Tongue (tissue), 2 donors: ENCODE data around the gene KCTD19. TPM values are rescaled to one million over a fixed set of nuclear protein-coding genes. Genes with fewer than 3 reads are reported as not detected.

Experiments
- DNase-seq: peaks from one replicate; pipeline ENCODE4 v3.0.0-alpha.2; 2015
- total RNA-seq: library from RNA; depleted of rRNA; stranded (reverse); fragments of >200 nt; gene quantifications from one replicate; pipeline ENCODE4 v1.2.3, GENCODE V29; 2014

Gene KCTD19
- total RNA-seq, 1 donor from 2014 or later: 0.10 TPM

DNA sequence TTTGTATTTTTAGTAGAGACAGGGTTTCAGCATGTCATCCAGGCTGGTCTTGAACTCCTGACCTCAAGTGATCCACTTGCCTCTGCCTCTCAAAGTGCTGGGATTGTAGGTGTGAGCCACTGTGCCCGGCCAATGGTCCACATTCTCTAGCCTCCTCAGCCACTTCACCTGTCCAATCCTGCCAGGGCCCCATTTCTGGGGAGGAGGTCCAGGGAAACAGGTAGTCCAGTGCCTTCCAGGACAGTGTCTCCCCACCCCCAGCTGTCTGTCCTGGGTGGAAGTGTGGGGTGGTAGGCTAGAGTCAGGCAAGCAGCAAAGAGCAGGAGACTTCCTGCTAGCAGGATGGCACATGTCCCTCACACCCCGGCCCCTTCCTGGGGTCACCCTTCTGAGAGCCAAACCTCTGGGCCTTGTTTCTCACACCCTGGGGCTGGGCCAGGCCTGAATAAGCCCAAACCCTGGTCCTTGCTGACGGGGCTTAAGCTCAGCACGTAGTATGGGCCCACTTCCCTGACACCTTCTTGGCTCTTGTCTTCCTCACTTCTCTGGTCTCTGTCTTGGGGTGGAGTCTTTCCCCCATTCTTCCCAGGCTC is 84.3 kb downstream of the KCTD19 start:
- no peak for DNase-seq

DNA sequence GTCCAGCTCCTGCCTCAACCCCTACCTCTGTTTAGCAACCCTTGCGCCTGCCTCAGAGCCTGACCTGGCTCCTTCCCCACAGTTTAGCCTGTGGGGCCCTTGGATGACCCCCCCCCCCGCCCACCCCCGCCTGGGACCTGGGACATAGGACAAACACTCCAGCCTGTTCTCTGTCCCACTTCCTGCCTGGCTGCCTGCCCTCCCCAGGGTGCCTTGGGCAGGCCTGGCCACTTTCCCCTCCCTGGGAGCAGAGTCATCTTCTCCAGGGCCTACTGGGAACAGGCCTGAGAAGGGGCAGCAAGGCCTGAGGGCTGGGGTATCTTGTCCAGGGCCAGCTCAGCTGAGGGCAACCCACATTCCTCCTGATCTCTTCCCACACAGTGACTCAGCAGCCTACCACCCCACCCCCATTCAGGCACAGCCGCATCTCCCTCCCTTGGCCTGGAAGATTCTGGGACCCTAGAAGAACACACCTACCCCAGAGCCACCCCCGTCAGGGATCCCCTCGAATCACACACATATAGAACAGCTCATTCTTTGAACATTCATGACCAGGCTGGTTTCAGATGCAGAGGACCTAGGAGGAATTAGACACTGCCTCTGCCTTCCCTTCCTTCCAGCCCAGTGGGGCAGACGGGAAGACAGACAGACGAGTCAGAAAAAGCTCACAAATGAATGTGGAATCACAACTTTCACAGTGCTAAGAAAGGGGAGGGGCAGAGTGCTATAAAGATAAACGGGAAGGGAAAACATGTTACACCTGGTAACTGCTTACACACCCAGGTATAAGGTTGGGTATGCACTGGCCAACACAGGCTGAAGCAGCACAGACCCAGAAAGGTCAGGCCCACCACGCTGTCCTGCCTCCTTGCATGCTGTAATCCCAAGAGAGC is 85.3 kb downstream of the KCTD19 start:
- DNase-seq: no peak

DNA sequence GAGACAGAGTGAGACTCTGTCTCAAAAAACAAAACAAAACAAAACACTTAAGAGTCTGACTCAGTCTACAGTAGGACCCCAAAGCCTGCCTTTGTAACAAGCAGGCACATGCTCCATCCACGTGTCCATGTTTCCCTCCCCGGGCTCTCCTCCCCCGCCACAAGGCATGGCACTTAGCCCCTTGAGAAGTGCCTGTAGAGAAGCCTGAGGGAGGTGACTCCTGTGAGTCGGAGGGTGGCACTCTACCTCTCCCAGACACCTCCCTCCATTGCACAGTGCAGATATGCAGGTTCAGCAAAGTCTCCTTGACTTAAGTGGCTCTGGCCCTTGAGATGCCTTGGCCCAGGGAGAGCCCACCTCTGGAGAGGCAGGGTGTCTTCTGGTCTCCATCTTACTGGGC is 86.0 kb downstream of the KCTD19 start:
- DNase-seq: no peak

Other genes starting within 250 kb of the KCTD19 start
- gene PHAF1, start 216.8 kb downstream of the KCTD19 start, total RNA-seq: 16.3 TPM
- 25.2 TPM for gene B3GNT9, start 175.7 kb downstream of the KCTD19 start, total RNA-seq
- 7.7 TPM for gene TRADD, start 166.8 kb downstream of the KCTD19 start, total RNA-seq
- gene FBXL8, start 166.8 kb downstream of the KCTD19 start, total RNA-seq: 1.6 TPM
- 3.8 TPM for gene HSF4, start 162.0 kb downstream of the KCTD19 start, total RNA-seq
- gene NOL3, start 156.2 kb downstream of the KCTD19 start, total RNA-seq: 40.4 TPM
- 14.1 TPM for gene MATCAP1, start 142.8 kb downstream of the KCTD19 start, total RNA-seq
- gene EXOC3L1, start 136.6 kb downstream of the KCTD19 start, total RNA-seq: 3.6 TPM
- 38.9 TPM for gene E2F4, start 134.6 kb downstream of the KCTD19 start, total RNA-seq
- 4.0 TPM for gene ELMO3, start 127.6 kb downstream of the KCTD19 start, total RNA-seq
- gene TMEM208, start 99.6 kb downstream of the KCTD19 start, total RNA-seq: 19.7 TPM
- gene FHOD1, start 79.3 kb downstream of the KCTD19 start, total RNA-seq: 10.1 TPM
- 0.10 TPM for gene SLC9A5, start 77.8 kb downstream of the KCTD19 start, total RNA-seq
- 21.0 TPM for gene PLEKHG4, start 47.2 kb downstream of the KCTD19 start, total RNA-seq
- 0.41 TPM for gene LRRC36, start 74 bp upstream of the KCTD19 start, total RNA-seq
- gene TPPP3, start 66.8 kb upstream of the KCTD19 start, total RNA-seq: 135 TPM
- gene ZDHHC1, start 89.7 kb upstream of the KCTD19 start, total RNA-seq: 14.2 TPM
- 7.8 TPM for gene HSD11B2, start 104.4 kb upstream of the KCTD19 start, total RNA-seq
- 90.3 TPM for gene ATP6V0D1, start 154.4 kb upstream of the KCTD19 start, total RNA-seq
- gene AGRP, start 156.8 kb upstream of the KCTD19 start, total RNA-seq: not detected
- 50.5 TPM for gene RIPOR1, start 202.1 kb upstream of the KCTD19 start, total RNA-seq
- 40.0 TPM for gene CTCF, start 235.8 kb upstream of the KCTD19 start, total RNA-seq